Natural killer cell (primary cell): ENCODE results near the gene CDC34. TPM values are rescaled to one million over a fixed set of nuclear protein-coding genes. Genes with fewer than 3 reads are reported as not detected.

Experiments used
- ATAC-seq, 3 donors: fragments of 150-1000 bp in 2 of 3; fragments of 200-7000 bp in 1 of 3; cut with Tn5 transposase; 1 replicate in 1 of 3; 2 replicates in 2 of 3; pipeline ENCODE4 v1.10.0; 2021; ENCODE audit warnings: mild to moderate bottlenecking in 2 of 3, moderate library complexity in 2 of 3
- DNase-seq, 2 donors: peaks; one replicate each; pipeline versions ENCODE4 v3.0.0 to v3.0.0-alpha.2; 2013 to 2021; ENCODE audit warnings: mixed read lengths in 1 of 2
- H3K27ac ChIP-seq: one replicate; pipeline ENCODE4 v1.5.1; 2013; ENCODE audit warnings: mild to moderate bottlenecking, low read length
- H3K27me3 ChIP-seq: one replicate; pipeline ENCODE4 v1.6.1; 2013; ENCODE audit warnings: low read length; ENCODE audit not compliant: control insufficient read depth, insufficient read depth
- H3K36me3 ChIP-seq: one replicate; pipeline ENCODE4 v1.6.1; 2013; ENCODE audit warnings: low read length; ENCODE audit not compliant: control insufficient read depth, insufficient read depth
- H3K4me1 ChIP-seq: one replicate; pipeline ENCODE4 v1.6.1; 2013; ENCODE audit warnings: low read length; ENCODE audit not compliant: control insufficient read depth, insufficient read depth
- H3K4me3 ChIP-seq: one replicate; pipeline ENCODE4 v1.5.1; 2013; ENCODE audit warnings: low read length
- H3K9me3 ChIP-seq: one replicate; pipeline ENCODE4 v1.6.1; 2013; ENCODE audit warnings: low read length; ENCODE audit not compliant: control insufficient read depth, insufficient read depth
- H3K27ac Mint-ChIP-seq, 2 donors: one replicate each; pipeline ENCODE4 v1.8.0; 2022; ENCODE audit warnings: mild to moderate bottlenecking in 2 of 2, mixed read lengths in 2 of 2, moderate library complexity in 1 of 2
- H3K27me3 Mint-ChIP-seq, 2 donors: one replicate each; pipeline ENCODE4 v1.8.0; 2022; ENCODE audit warnings: low read depth in 2 of 2, mixed read lengths in 2 of 2
- H3K36me3 Mint-ChIP-seq: one replicate; pipeline ENCODE4 v1.8.0; 2022; ENCODE audit warnings: mixed read lengths
- H3K4me1 Mint-ChIP-seq, 2 donors: one replicate each; pipeline ENCODE4 v1.8.0; 2022; ENCODE audit warnings: mixed read lengths in 2 of 2
- H3K4me3 Mint-ChIP-seq: one replicate; pipeline ENCODE4 v1.8.0; 2022; ENCODE audit warnings: mild to moderate bottlenecking, moderate library complexity, mixed read lengths
- H3K9me3 Mint-ChIP-seq, 2 donors: one replicate each; pipeline ENCODE4 v1.8.0; 2022; ENCODE audit warnings: mixed read lengths in 2 of 2
- CTCF ChIP-seq: fragments of 200-600 bp; IDR thresholded peaks from one replicate; pipeline ENCODE4 v1.8.0; 2022; ENCODE audit warnings: antibody characterized with exemption
- WGBS: methylation state at CpG from one replicate; pipeline ENCODE4 v1.1.7; 2013; ENCODE audit warnings: missing lambda C conversion rate; ENCODE audit not compliant: insufficient coverage; 5-methylcytosine and 5-hydroxymethylcytosine counted together
- intact Hi-C: fragments of 100-400 bp; cut with micrococcal nuclease; formaldehyde crosslinking; loops from one replicate; pipeline ENCODE4 v1.14.2; 2022
- total RNA-seq, 4 donors: library from RNA; stranded (reverse); fragments of 120-200 nt in 1 of 4; gene quantifications; one replicate each; pipeline versions ENCODE4 v1.2.3 to v1.2.4, GENCODE V29; 2013 to 2022

CDC34 gene
- total RNA-seq, 3 donors from 2014 or later (not counting 1 experiment from before 2014, with no cell fraction given), result 68.5 to 114 (median 101) TPM

GRCh38 chr19:591099-591958 is 59.8 kb downstream of the CDC34 start:
- H3K4me1 Mint-ChIP-seq, result peaks cover 0 to 6% of the 10 kb centered on the region in 2 donors
- Histone ChIP-seq H3K36me3 (no peaks in the 10 kb centered on the region), H3K4me1 (peaks cover 24% of the 10 kb centered on the region), H3K27ac (no peak overlapping the region), H3K9me3 (no peaks in the 10 kb centered on the region), H3K4me3 (no peak overlapping the region), H3K27me3 (peaks cover 24% of the 10 kb centered on the region)
- H3K27ac Mint-ChIP-seq, result no peak overlapping the region
- peak overlapping the region; percentile 47 for H3K4me3 Mint-ChIP-seq
- peaks cover 0 to 4% of the 10 kb centered on the region in 2 donors for H3K27me3 Mint-ChIP-seq
- ATAC-seq (no peak), DNase-seq (no peak)
- no peaks in the 10 kb centered on the region for H3K36me3 Mint-ChIP-seq
- TF ChIP-seq CTCF, result no peak
- H3K9me3 Mint-ChIP-seq, result no peaks in the 10 kb centered on the region
- intact Hi-C loops, result no loop called here
- WGBS, result 37% methylated on average over 75 of the region's 75 CpGs

Other genes with a start within 250 kb of the CDC34 start
- 1 to 10 TPM in 2 of 3 donors, under 1 TPM in 1; 0.85 to 6.2 (median 1.0) TPM for gene PLPP2, start 240.4 kb upstream of the CDC34 start, total RNA-seq
- gene MIER2, start 187.0 kb upstream of the CDC34 start, total RNA-seq, result 10 to 100 TPM; 14.8 to 17.7 (median 15.4) TPM
- gene C2CD4C, start 122.6 kb upstream of the CDC34 start, total RNA-seq, result not detected
- gene SHC2, start 70.7 kb upstream of the CDC34 start, total RNA-seq, result under 1 TPM in 1 of 3 donors, not detected in 2; 0.75 TPM
- gene MADCAM1, start 35.3 kb upstream of the CDC34 start, total RNA-seq, result under 1 TPM in 2 of 3 donors, not detected in 1; 0.43 to 0.54 TPM
- 10 to 100 TPM; 18.7 to 20.6 (median 18.9) TPM for gene TPGS1, start 24.3 kb upstream of the CDC34 start, total RNA-seq
- gene GZMM, start 12.3 kb downstream of the CDC34 start, total RNA-seq, result 100 to 1,000 TPM; 186 to 286 (median 253) TPM
- gene BSG, start 40.8 kb downstream of the CDC34 start, total RNA-seq, result 100 to 1,000 TPM; 229 to 248 (median 236) TPM
- 1 to 10 TPM in 2 of 3 donors, under 1 TPM in 1; 0.96 to 1.6 (median 1.1) TPM for gene HCN2, start 58.1 kb downstream of the CDC34 start, total RNA-seq
- gene POLRMT, start 101.8 kb downstream of the CDC34 start, total RNA-seq, result 10 to 100 TPM; 57.2 to 58.5 (median 57.6) TPM
- gene FGF22, start 108.1 kb downstream of the CDC34 start, total RNA-seq, result under 1 TPM; 0.31 to 0.58 (median 0.41) TPM
- 100 to 1,000 TPM; 119 to 149 (median 146) TPM for gene RNF126, start 131.5 kb downstream of the CDC34 start, total RNA-seq
- gene FSTL3, start 144.6 kb downstream of the CDC34 start, total RNA-seq, result 1 to 10 TPM; 1.5 to 1.9 (median 1.5) TPM
- 10 to 100 TPM in 1 of 3 donors, 1 to 10 TPM in 2; 1.5 to 11.7 (median 4.5) TPM for gene PRSS57, start 163.7 kb downstream of the CDC34 start, total RNA-seq
- gene PALM, start 177.2 kb downstream of the CDC34 start, total RNA-seq, result 1 to 10 TPM in 1 of 3 donors, under 1 TPM in 1, not detected in 1; 0.59 to 1.0 TPM
- gene MISP, start 219.4 kb downstream of the CDC34 start, total RNA-seq, result not detected